Body of pancreas (tissue), 4 donors: Measurements from ENCODE around the gene SLC23A2. TPM values are rescaled to one million over a fixed set of nuclear protein-coding genes. Genes with fewer than 3 reads are reported as not detected.

Source experiments
- ATAC-seq: fragments of 150-250 bp; one replicate; pipeline ENCODE4 v1.9.1; 2016
- DNase-seq, 4 donors: peaks; one replicate each; pipeline ENCODE4 v3.0.0-alpha.2; 2019
- H3K27ac ChIP-seq, 4 donors: fragments of 200-600 bp; sonication (generic); 1 replicate in 3 of 4; 2 replicates in 1 of 4; pipeline versions ENCODE4 v1.5.1 to v1.6.1; 2016 to 2019; ENCODE audit warnings: mild to moderate bottlenecking in 1 of 4, mixed read lengths in 1 of 4, moderate library complexity in 1 of 4
- H3K27me3 ChIP-seq, 2 donors: fragments of 200-600 bp; sonication (generic); one replicate each; pipeline ENCODE4 v1.6.0; 2016; ENCODE audit warnings: mild to moderate bottlenecking in 1 of 2
- H3K36me3 ChIP-seq, 2 donors: fragments of 200-600 bp; sonication (generic); replicated peaks in 1 of 2; 2 replicates each; pipeline ENCODE4 v1.5.1; 2016; ENCODE audit warnings: low read depth in 2 of 2; ENCODE audit not compliant: insufficient read depth in 1 of 2
- H3K4me1 ChIP-seq: fragments of 200-600 bp; sonication (generic); one replicate; pipeline ENCODE4 v1.6.0; 2016
- H3K4me3 ChIP-seq, 2 donors: fragments of 200-600 bp; sonication (generic); 1 replicate in 1 of 2; 2 replicates in 1 of 2; pipeline ENCODE4 v1.5.1; 2016 to 2019
- H3K9me3 ChIP-seq, 3 donors: fragments of 200-600 bp; sonication (generic); 1 replicate in 2 of 3; 2 replicates in 1 of 3; pipeline ENCODE4 v1.5.1; 2016
- CTCF ChIP-seq, 7 experiments: fragments of 450-650 bp in 4 of 7; fragments of 200-600 bp in 3 of 7; sonication (generic) in 3 of 7; IDR thresholded peaks; one replicate each; pipeline ENCODE4 v1.5.1; 2016 to 2019; ENCODE audit warnings: antibody characterized with exemption in 7 of 7
- POLR2A ChIP-seq, 3 donors: fragments of 450-650 bp; IDR thresholded peaks; one replicate each; pipeline ENCODE4 v1.6.1; 2016; ENCODE audit warnings: antibody characterized with exemption in 3 of 3, mild to moderate bottlenecking in 2 of 3
- WGBS, 2 donors: methylation state at CpG; one replicate each; pipeline ENCODE4 v1.1.5; 2017; 5-methylcytosine and 5-hydroxymethylcytosine counted together
- intact Hi-C: fragments of 100-400 bp; cut with DNase I; formaldehyde crosslinking; loops from one replicate; pipeline ENCODE4 v1.15.1; 2023
- total RNA-seq, 2 donors: library from RNA; depleted of rRNA; stranded (reverse); fragments of >200 nt; gene quantifications; one replicate each; pipeline ENCODE4 v1.1.0, GENCODE V29; 2016

SLC23A2 gene
- total RNA-seq, 2 donors from 2014 or later = 12.2 TPM

DNA sequence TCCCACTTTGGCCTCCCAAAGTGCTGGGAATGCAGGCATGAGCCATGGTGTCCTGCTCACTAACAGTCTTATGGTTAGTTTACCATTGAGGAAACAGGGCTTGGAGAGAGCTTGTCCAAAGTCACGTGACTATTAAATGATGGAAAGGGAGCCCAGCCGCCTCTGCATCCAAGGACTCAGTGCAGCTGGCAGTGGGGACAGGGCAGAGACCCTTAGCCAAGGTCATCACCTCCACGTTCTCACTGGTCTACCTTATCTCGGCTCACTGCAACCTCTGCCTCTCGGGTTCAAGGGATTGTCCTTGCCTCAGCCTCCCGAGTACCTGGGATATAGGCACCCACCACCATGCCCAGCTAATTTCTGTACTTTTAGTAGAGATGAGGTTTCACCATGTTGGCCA, 109.3 kb downstream of the SLC23A2 start:
- WGBS, 2 donors = 85 to 90% methylated on average over 4 to 6 of the region's 6 CpGs
- no peaks in the 10 kb centered on the region for H3K36me3 ChIP-seq
- H3K9me3 ChIP-seq = no peaks in the 10 kb centered on the region
- H3K4me3 ChIP-seq = no peak overlapping the region
- no peaks in the 10 kb centered on the region for H3K4me1 ChIP-seq
- intact Hi-C loops = no loop called here
- no peak for DNase-seq
- no peak for ATAC-seq
- no peak for TF ChIP-seq POLR2A (IDR thresholded peaks at IDR 0.05)
- TF ChIP-seq CTCF (IDR thresholded peaks at IDR 0.05) = no peak
- H3K27ac ChIP-seq = no peak overlapping the region
- no peaks in the 10 kb centered on the region for H3K27me3 ChIP-seq

DNA sequence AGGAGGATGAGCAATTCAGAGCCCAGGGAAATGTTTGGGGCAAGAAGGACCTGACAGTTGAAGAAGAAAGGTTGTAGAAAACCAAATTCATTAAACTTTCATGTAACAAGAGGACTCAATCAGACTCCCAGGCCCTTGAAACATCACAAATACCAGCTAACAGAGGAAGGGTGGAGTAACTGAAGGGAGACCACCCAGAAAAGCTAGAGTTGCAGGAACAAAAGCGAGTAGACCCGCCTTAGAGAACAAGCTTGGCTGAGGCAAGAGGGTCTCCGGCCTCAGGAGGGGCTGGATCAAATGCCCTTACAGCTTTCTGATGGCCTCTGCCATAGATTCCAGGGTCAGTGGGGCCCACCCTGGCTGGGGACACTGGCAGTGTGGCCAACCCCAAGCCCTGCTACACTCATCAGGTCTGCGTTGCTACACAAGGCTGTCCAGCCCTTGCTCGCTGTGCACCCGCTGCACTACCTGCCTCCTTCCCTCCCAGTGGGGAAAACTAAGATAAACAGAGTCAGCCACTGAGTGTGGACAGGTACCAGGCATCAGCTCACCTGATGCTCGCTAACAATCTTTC, 110.0 kb downstream of the SLC23A2 start:
- intact Hi-C loops = no loop called here
- TF ChIP-seq POLR2A (IDR thresholded peaks at IDR 0.05) (no peak), CTCF (IDR thresholded peaks at IDR 0.05) (no peak)

GRCh38 chr20:4889446-4889845, 111.9 kb downstream of the SLC23A2 start:
- ATAC-seq (no peak), DNase-seq (no peak)
- Histone ChIP-seq H3K4me1 (no peaks in the 10 kb centered on the region), H3K27ac (no peak overlapping the region), H3K9me3 (no peaks in the 10 kb centered on the region), H3K4me3 (no peak overlapping the region), H3K27me3 (no peaks in the 10 kb centered on the region), H3K36me3 (no peaks in the 10 kb centered on the region)
- intact Hi-C loops = no loop called here
- TF ChIP-seq POLR2A (IDR thresholded peaks at IDR 0.05) = no peak
- TF ChIP-seq CTCF (IDR thresholded peaks at IDR 0.05) = no peak
- WGBS, 2 donors = 91 to 94% methylated on average over 7 of the region's 7 CpGs

More for the DNA sequence above, 110.0 kb downstream of the SLC23A2 start:
- Histone ChIP-seq H3K4me1 (no peaks in the 10 kb centered on the region), H3K4me3 (no peak overlapping the region), H3K9me3 (no peaks in the 10 kb centered on the region), H3K36me3 (no peaks in the 10 kb centered on the region), H3K27me3 (no peaks in the 10 kb centered on the region), H3K27ac (no peak overlapping the region)
- 92 to 98% methylated on average over 3 to 7 of the region's 7 CpGs for WGBS, 2 donors
- DNase-seq (no peak), ATAC-seq (no peak)

- TF ChIP-seq POLR2A (IDR thresholded peaks at IDR 0.05) = no peak
- no peak for TF ChIP-seq CTCF (IDR thresholded peaks at IDR 0.05)
- Histone ChIP-seq H3K4me3 (no peak overlapping the region), H3K27ac (no peak overlapping the region), H3K27me3 (no peaks in the 10 kb centered on the region), H3K9me3 (no peaks in the 10 kb centered on the region), H3K4me1 (no peaks in the 10 kb centered on the region), H3K36me3 (no peaks in the 10 kb centered on the region)
- WGBS, 2 donors = 80 to 82% methylated on average over 11 of the region's 11 CpGs
- intact Hi-C loops = no loop called here
- ATAC-seq (no peak), DNase-seq (no peak)
Observed at GRCh38 chr20:4887586-4887985, 113.7 kb downstream of the SLC23A2 start.
